ENCODE results near the gene PBX1.

PBX1 gene

GRCh38 chr1:164736137-164736536 is 177.2 kb downstream of the PBX1 start:
- Histone ChIP-seq H3K4me1 (ENCODE audit: low read depth, poor library complexity, severe bottlenecking) (no peaks in the 10 kb centered on the region), H2AFZ (ENCODE audit: low read depth) (no peak overlapping the region), H3K27me3 (ENCODE audit: insufficient read depth, low read depth) (no peaks in the 10 kb centered on the region), H3K27ac (no peak overlapping the region), H3K36me3 (ENCODE audit: insufficient read depth) (no peaks in the 10 kb centered on the region), H3K4me3 (IDR thresholded peaks at IDR 0.05; ENCODE audit: insufficient read depth, low read depth, low read length) (no peak overlapping the region), H4K20me1 (ENCODE audit: insufficient read depth) (no peaks in the 10 kb centered on the region), H3K79me2 (ENCODE audit: insufficient read depth, low read depth) (no peaks in the 10 kb centered on the region), H3K4me2 (no peak overlapping the region), H3K9ac (no peak overlapping the region)
- no peak for TF ChIP-seq CTCF (conservative IDR thresholded peaks at IDR 0.05; ENCODE audit: low read depth, low read length)

GRCh38 chr1:164739189-164739588 is 180.2 kb downstream of the PBX1 start:
- Histone ChIP-seq H3K36me3 (ENCODE audit: insufficient read depth) (no peaks in the 10 kb centered on the region), H4K20me1 (ENCODE audit: insufficient read depth) (no peaks in the 10 kb centered on the region), H3K4me2 (no peak overlapping the region), H3K4me3 (IDR thresholded peaks at IDR 0.05; ENCODE audit: insufficient read depth, low read depth, low read length) (no peak overlapping the region), H2AFZ (ENCODE audit: low read depth) (no peak overlapping the region), H3K27ac (no peak overlapping the region), H3K27me3 (ENCODE audit: insufficient read depth, low read depth) (no peaks in the 10 kb centered on the region), H3K4me1 (ENCODE audit: low read depth, poor library complexity, severe bottlenecking) (no peaks in the 10 kb centered on the region), H3K79me2 (ENCODE audit: insufficient read depth, low read depth) (no peaks in the 10 kb centered on the region), H3K9ac (no peak overlapping the region)
- no peak for TF ChIP-seq CTCF (conservative IDR thresholded peaks at IDR 0.05; ENCODE audit: low read depth, low read length)

GRCh38 chr1:164740000-164740526 is 181.1 kb downstream of the PBX1 start:
- H3K79me2 ChIP-seq (ENCODE audit: insufficient read depth, low read depth), result no peaks in the 10 kb centered on the region
- H3K4me1 ChIP-seq (ENCODE audit: low read depth, poor library complexity, severe bottlenecking), result no peaks in the 10 kb centered on the region
- H3K27me3 ChIP-seq (ENCODE audit: insufficient read depth, low read depth), result no peaks in the 10 kb centered on the region
- H3K36me3 ChIP-seq (ENCODE audit: insufficient read depth), result no peaks in the 10 kb centered on the region
- no peak overlapping the region for H3K9ac ChIP-seq
- no peak overlapping the region for H3K4me2 ChIP-seq
- no peak overlapping the region for H2AFZ ChIP-seq (ENCODE audit: low read depth)
- H3K27ac ChIP-seq, result no peak overlapping the region
- no peaks in the 10 kb centered on the region for H4K20me1 ChIP-seq (ENCODE audit: insufficient read depth)
- TF ChIP-seq CTCF (conservative IDR thresholded peaks at IDR 0.05; ENCODE audit: low read depth, low read length), result no peak
- no peak overlapping the region for H3K4me3 ChIP-seq (IDR thresholded peaks at IDR 0.05; ENCODE audit: insufficient read depth, low read depth, low read length)

- H3K4me3 ChIP-seq (IDR thresholded peaks at IDR 0.05; ENCODE audit: insufficient read depth, low read depth, low read length), result no peak overlapping the region
- no peak overlapping the region for H3K9ac ChIP-seq
- TF ChIP-seq CTCF (conservative IDR thresholded peaks at IDR 0.05; ENCODE audit: low read depth, low read length), result no peak
- no peak overlapping the region for H3K27ac ChIP-seq
- no peak overlapping the region for H3K4me2 ChIP-seq
- H3K27me3 ChIP-seq (ENCODE audit: insufficient read depth, low read depth), result no peaks in the 10 kb centered on the region
- H3K79me2 ChIP-seq (ENCODE audit: insufficient read depth, low read depth), result no peaks in the 10 kb centered on the region
- no peaks in the 10 kb centered on the region for H4K20me1 ChIP-seq (ENCODE audit: insufficient read depth)
- H3K4me1 ChIP-seq (ENCODE audit: low read depth, poor library complexity, severe bottlenecking), result no peaks in the 10 kb centered on the region
- no peaks in the 10 kb centered on the region for H3K36me3 ChIP-seq (ENCODE audit: insufficient read depth)
- no peak overlapping the region for H2AFZ ChIP-seq (ENCODE audit: low read depth)
Observed at GRCh38 chr1:164742745-164743144, 183.8 kb downstream of the PBX1 start.
